Activated naive CD8-positive, alpha-beta T cell (primary cell): Measurements from ENCODE around the gene IL1R2.

ENCODE experiments used
- H3K27ac Mint-ChIP-seq: one replicate; pipeline ENCODE4 v1.8.0; 2021; ENCODE audit warnings: mixed read lengths
- H3K27me3 Mint-ChIP-seq: one replicate; pipeline ENCODE4 v1.8.0; 2021; ENCODE audit warnings: mixed read lengths
- H3K36me3 Mint-ChIP-seq: one replicate; pipeline ENCODE4 v1.8.0; 2021; ENCODE audit warnings: mixed read lengths
- H3K4me1 Mint-ChIP-seq: one replicate; pipeline ENCODE4 v1.8.0; 2021; ENCODE audit warnings: low read depth, mixed read lengths
- H3K4me3 Mint-ChIP-seq: one replicate; pipeline ENCODE4 v1.8.0; 2021; ENCODE audit warnings: mild to moderate bottlenecking, mixed read lengths
- H3K9me3 Mint-ChIP-seq: one replicate; pipeline ENCODE4 v1.8.0; 2021; ENCODE audit warnings: low read depth, mixed read lengths

IL1R2 gene

DNA sequence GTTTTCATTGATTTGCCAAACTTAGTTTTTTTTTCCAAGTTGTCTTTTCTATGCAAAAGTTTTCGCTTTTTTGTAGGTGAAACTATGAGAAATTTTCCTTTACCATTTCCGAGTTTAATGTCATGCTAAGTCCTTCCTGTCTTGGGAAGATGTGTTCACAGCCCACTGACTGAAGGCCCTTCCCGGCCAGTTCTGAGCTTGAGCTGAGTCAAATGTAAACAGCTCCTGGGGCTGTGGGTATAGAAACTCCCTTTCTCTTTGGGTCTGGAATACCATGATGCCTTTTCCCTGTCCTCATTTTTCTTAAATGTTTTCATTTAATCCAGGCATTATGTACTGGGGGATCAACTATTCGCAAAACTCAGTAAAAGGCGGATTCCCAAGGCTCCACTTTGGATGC, 81.0 kb downstream of the IL1R2 start:
- Mint-ChIP-seq H3K4me1 (peaks cover 1% of the 10 kb centered on the region), H3K4me3 (no peak overlapping the region), H3K36me3 (peaks cover 2% of the 10 kb centered on the region), H3K27me3 (no peaks in the 10 kb centered on the region), H3K9me3 (no peaks in the 10 kb centered on the region), H3K27ac (no peak overlapping the region)

DNA sequence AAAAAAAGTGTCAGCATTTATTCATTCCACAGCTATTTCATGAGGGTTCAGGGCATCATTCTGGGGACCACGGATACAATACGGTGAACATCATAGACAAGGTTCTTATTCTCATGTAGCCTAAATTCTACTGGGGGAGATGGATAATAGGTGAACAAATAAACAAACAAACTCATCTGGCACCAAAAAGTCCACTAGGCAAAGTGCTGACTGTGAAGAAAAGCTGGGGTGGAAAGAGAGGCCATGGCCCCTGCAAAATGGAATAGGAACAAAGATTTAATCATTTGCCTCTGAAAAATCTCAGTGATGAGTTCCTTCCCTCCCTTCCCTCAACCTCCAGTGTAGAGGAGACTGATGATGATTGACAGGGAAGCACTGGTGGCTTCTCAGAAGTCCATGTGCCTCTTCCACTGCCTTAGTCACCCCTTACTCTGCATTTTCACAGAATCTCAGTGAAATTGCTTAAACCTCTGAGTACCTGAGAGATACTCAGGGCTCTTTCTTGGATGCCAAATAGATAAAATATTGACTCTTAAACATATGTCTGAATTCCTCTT, 81.5 kb downstream of the IL1R2 start:
- Mint-ChIP-seq H3K36me3 (peaks cover 2% of the 10 kb centered on the region), H3K9me3 (no peaks in the 10 kb centered on the region), H3K27me3 (no peaks in the 10 kb centered on the region), H3K4me1 (peaks cover 1% of the 10 kb centered on the region), H3K4me3 (no peak overlapping the region), H3K27ac (no peak overlapping the region)

DNA sequence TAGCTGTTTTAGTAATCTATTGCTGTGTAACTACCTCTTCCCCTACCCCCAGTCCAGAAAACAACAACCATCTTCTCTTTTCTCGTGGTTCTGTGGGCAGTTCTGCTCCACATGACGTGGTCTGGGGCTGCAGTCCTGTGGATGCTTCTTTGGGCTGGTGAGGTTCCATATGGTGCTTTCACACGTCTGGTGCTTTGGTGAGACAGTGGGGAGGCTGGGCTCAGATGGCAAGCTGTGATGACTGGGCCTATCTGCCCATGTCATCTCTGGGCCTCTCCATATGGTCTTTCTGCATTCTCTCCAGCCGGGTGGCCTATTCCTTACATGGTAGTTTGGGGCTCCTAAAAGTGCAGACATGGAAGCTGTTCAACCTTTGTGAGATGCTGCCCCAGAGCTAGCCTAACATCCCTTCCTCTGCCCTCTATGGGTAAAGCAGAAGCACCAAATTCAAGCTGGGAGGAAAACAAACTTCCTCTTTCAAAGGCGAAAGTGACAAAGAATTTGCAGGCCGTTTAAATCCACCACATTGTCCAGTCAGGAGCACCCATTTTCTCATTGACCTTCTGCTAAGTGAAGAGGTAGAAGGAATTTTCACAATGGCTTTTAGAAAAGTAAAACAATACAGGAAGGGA, 82.5 kb downstream of the IL1R2 start:
- H3K27ac Mint-ChIP-seq = no peak overlapping the region

DNA sequence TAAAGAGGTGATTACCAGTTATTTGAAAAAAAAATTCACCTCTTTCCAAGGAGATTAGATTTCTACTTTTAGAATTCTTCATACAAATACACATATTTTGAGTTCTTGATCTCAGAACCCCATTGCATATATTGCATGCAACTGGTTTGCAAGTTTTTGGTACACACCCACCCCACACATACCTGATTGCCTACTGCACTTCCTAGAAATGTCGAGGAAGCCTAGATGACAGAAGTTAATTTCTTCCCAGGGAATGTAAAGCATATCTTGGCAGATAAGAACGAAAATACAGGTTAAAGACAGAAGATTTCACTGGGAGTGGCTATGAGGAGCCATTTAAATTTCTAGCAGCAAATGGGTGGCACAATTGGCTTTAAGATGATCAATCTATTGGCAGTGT, 83.7 kb downstream of the IL1R2 start:
- Mint-ChIP-seq H3K4me3 (no peak overlapping the region), H3K36me3 (peaks cover 2% of the 10 kb centered on the region), H3K9me3 (no peaks in the 10 kb centered on the region), H3K27me3 (no peaks in the 10 kb centered on the region), H3K4me1 (peaks cover 8% of the 10 kb centered on the region), H3K27ac (no peak overlapping the region)

More for the DNA sequence above, 82.5 kb downstream of the IL1R2 start:
- H3K36me3 Mint-ChIP-seq = peaks cover 2% of the 10 kb centered on the region
- no peak overlapping the region for H3K4me3 Mint-ChIP-seq
- H3K27me3 Mint-ChIP-seq = no peaks in the 10 kb centered on the region
- H3K4me1 Mint-ChIP-seq = peaks cover 1% of the 10 kb centered on the region
- H3K9me3 Mint-ChIP-seq = no peaks in the 10 kb centered on the region

DNA sequence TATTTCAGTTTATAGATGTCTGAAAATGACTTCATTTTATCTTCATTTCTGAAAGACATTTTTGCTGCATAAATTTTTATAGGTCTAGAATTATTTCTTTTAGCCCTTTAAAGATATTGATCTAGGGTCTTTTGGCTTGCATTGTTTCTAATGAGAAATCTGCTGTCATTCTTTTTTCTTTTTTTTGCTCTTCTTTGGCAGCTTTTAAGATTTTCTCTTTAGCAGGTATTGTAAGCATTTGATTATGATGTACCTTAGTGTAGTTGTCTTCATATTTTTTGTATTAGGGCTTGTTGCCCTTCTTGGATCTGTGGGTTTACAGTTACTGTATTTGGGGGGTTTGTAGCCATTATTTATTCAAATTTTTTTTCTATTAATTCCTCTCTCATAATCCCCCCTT, 84.8 kb downstream of the IL1R2 start:
- H3K36me3 Mint-ChIP-seq = peaks cover 5% of the 10 kb centered on the region
- H3K4me3 Mint-ChIP-seq = no peak overlapping the region
- H3K9me3 Mint-ChIP-seq = peaks cover 5% of the 10 kb centered on the region
- peaks cover 18% of the 10 kb centered on the region for H3K4me1 Mint-ChIP-seq
- no peaks in the 10 kb centered on the region for H3K27me3 Mint-ChIP-seq
- H3K27ac Mint-ChIP-seq = no peak overlapping the region
